Measurements from ENCODE around the gene SLAMF7.
"Not testable (repeated sequence)": the region's sequence is repeated elsewhere in the genome, so short reads cannot be mapped to it uniquely, and the experiment has no call there.

The SLAMF7 gene

DNA sequence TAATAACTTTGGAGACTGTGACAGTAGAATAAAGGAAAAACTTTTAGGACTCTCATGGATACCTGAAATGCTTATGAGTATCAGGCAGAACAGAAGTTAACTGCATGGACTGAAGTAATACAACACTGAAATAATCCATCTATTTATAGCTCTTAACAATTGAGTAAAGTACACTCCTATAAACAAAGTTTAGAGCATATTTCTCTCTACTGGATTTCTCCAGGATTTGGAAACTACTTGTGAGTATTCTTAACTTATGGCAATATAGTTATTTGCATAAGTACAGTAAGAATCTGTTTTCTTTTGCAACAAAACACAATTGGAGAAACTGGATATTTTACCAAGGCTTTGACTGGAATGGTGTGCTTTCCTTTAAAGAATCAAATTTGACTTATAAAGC, 17.6 kb upstream of the SLAMF7 start:
- DNase-seq, result no peak

DNA sequence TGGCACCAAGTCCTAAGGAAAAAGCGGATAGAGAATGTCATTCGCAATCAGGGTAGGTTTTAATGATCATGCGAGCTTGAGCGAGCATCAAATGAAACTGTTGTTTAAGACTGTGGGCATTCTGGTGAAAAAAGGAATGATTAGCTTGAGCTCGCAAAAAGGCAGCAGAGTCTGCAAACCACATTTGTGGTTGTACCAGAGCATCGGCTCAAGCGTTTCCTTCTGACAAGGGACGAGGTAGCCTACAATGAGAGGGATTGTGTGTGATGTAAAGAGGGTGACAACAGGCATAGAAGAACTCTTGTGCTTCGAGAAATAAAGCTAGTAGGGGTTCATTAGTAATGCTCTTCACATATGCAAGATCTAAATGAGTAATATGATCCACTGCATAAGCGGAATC, 16.3 kb upstream of the SLAMF7 start:
- no peak for DNase-seq

DNA sequence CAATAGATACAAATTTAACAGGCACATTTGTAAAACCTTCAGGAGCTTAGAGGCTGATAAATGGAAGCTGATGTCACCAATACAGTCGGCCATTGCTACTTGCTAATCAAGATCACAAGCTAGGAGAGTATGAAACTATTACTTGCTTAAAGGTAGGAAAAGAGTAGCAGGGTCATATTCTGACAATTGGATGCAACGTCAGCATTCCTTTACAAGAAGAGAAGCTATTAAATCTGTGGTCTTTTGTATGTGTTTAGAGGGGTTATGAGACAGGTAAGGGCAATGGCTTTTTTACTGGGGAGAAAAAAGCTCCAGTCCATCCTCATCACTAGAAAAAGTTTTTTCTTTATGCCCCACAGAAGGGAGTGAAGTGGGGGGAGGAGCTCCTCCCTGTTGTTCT, 15.7 kb upstream of the SLAMF7 start:
- DNase-seq, result no peak

DNA sequence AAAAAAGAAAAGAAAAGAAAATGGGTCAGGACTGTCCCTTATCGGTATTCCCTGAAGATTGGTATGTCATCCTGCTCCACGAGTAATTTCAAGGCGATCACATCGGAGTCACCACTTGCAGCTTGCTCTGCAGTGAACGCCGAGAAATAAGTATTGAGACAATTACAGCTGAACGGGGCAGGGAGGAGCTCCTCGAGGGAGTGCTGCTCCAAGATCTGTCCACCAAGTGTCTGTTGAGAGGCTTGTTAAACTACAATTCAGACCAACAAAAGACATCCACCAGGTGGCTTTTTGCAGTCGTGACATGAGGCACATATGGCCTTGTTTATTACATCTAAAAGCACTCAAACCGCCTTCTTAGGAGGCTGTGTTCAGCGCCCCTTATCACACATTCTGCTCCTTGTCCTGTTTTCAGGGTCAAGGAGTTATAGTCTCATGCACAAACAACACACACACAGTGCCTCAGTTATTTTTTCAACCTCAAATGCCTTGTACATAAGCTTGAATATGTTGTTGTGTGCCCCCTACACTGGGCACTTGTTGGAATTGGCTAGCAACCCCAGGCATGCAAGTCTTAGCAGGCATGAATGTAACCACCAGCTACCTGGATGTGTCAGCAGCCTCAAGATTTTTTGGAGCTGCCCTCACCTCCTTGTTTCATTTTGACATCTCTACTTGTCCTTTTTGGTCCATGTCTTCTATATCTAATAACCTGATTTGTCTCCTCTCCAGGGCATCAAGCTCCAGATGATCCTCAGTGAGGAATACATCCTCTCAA, 14.4 kb upstream of the SLAMF7 start:
- DNase-seq, result no peak

DNA sequence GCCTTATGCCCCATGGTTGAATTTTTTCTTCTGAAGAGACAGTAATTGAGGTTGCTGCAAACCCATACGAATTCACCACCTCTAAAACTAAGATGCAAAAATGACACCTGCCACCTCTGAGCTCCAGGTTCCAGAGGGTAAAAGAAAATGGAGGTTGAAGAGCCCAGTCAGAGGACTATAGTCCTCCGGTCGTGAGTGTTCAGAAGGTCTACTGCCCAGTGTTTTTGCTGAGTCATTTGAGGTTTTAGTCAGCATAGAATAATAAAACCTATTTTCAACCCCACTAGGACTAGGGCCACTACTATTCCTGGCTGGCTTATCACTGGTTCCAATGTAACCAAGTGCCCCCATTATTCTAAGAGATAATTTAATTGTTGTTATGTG, 12.9 kb upstream of the SLAMF7 start:
- DNase-seq, result no peak

DNA sequence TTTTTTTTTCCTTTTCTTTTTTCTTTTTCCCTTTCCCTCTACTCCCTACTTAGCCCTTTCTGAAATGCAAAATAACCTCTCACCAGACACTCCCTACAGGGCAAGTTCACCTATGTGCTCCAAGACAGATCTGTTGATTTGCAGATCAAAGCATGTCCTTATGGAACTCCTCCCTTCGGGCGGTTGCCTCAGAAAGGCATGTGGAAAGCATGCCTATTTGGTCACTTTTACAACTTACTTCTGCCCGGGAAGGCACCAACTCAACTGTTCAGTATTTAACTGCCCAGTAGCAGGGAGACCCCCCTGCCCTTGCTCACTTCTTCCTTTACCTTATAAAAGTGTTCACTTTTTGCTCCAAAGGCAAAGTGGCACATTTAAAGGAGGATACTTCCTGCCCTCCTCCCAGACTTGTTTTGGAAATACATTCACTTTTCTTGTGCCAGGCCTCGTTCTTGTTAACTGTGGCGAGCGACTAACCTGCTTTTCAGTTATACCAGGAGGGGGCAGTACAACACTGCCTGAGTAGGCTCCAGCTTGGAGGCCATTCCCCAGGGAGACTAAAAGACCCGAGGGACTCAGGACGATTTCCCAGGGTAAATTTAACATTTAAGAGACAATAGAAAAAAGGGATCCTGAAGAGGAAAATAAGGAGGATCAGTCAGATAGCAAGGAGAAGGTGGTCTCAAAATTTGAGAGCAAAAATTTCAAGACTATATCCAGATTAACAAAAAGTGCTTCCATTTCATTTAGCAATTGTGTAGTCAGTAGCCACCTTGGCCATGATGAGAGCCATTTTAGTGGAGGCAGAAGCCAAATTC, 12.3 kb upstream of the SLAMF7 start:
- DNase-seq, result peak; percentile 6

DNA sequence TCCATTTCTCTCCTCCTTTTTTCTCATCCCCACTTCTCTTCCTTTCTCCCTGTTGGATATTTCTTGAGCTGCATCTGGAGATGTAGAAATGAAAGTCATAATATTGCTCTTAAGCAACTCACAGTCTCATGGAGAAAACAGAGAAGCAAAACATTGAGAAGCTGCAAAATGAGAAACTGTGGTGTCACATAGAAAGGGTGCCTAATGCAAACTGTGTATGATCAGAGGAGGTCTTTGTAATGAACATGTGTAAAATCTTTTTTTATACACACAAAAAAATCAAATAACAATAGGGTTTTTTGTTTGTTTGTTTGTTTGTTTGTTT, 11.8 kb upstream of the SLAMF7 start:
- DNase-seq, result no peak

DNA sequence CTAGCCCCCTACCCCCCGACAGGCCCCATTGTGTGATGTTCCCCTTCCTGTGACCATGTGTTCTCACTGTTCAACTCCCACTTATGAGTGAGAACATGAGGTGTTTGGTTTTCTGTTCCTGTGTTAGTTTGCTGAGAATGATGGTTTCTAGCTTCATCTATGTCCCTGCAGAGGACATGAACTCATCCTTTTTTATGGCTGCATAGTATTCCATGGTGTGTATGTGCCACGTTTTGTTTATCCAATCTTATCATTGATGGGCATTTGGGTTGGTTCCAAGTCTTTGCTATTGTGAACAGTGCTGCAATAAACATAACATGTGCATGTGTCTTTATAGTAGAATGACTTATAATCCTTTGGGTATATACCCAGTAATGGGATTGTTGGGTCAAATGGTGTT, 7.5 kb upstream of the SLAMF7 start:
- not testable (repeated sequence) for DNase-seq

DNA sequence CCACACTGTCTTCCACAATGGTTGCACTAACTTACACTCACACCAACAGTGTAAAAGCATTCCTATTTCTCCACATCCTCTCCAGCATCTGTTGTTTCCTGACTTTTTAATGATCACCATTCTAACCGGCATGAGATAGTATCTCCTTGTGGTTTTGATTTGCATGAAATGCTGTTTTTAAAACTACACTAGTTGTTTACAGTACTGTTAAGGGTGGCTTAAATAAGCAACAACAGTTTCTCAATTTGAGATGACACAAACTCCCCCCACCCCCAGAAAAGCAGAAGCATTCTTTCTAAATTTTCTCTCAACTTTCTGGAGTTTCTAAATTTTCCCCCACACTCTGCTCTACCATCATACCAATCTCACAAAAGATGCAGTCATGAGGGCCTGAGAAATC, 7.1 kb upstream of the SLAMF7 start:
- DNase-seq, result no peak

DNA sequence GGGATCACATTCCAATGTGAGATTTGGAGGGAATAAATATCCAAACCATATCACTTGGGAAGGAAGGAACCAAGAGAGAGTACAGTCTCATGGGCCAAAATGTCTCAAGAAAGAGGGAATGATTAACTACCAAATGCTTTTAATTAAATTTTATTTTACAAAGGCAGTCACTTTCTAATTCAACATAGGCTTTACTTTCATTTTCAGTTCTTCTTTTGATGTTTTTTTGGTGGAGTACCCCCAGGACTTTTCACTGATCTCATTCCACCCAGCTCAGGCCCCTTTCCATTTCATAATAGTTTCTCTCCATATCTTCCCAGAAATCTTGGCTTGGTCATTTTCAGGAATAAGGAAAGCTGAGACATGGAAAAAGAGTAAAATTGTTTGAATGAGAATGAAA, 5.1 kb upstream of the SLAMF7 start:
- DNase-seq, result no peak

DNA sequence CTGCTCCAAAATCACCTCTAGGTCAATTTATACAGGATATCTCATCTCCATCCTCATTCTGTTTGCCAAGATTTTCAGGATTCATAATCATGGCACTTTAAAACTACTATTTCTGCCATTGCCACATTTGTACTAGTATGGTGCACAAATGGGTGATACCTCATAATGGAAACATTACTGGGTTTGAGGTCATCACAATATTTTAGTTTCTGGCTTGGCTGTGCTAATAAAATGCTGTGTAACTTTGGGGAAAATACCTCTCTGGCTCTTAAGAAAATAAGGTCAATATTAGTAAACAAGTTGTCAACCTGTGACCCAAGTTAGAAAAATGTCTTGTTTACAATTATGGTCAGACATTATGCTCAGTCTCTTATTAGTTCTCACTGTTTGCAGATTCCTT, 4.7 kb upstream of the SLAMF7 start:
- no peak for DNase-seq

DNA sequence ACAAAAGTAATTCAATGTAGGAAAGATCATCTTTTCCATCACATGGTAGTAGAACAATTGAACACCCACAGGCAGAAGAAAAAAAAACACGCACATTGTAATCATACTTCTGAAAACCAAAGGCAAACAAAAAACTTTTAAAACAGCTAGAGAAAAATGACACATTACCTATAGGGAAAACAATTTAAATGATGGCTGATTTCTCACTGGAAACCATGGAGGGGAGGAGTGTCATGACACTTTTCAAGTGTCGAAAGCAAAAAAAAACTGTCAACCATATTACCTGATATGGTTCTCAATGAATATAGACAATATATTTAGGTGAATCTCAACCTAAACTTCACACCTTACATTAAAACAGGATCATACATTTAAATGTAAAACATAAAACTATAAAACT, 776 bp upstream of the SLAMF7 start:
- DNase-seq, result no peak

DNA sequence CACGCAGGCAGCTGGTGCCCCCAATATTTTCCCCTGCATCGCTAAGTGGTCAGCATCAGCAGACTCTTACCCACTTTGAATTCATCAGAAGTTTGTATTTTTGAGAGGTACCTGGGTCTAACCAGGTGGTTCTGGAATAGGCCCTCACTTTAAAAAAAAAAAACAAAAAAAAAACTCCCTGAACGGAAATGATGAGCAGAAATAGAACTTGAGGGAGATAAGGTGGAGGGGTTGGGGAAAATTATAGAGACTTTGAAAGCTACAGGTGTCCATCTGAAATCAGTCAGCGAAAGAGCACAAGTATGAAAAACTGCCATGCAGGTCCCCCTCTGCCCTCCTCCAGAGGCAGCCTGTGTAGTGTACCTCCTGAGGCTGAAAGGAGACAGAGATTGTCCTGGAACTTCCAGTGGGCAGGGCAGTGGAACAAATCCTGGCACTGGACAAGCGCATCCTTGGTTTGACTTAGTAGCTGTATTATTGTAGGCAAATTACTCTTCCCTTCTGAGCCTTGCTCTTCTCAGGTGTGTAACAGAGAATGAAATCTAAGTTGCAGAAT, 1.2 kb downstream of the SLAMF7 start:
- no peak for DNase-seq

DNA sequence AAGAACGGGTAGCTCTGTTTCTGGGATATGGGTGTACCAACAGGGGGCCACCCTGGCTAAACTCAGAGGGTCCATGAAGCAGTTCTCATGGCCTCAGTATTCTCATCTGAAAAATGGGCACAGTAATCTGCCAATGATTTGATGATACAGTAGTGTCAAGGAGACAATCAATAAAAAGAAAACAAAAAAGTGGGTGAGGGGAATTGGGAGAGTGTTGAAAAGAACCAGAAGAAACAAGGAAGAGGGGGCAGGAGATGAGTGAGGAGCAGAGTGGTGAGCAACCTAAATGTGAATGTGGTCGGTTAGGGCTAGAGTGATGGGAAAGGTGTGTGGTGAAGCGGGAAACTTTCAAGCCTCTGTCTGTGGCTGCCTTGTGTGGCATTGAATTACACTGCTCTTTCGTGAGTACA, 2.0 kb downstream of the SLAMF7 start:
- no peak for DNase-seq

DNA sequence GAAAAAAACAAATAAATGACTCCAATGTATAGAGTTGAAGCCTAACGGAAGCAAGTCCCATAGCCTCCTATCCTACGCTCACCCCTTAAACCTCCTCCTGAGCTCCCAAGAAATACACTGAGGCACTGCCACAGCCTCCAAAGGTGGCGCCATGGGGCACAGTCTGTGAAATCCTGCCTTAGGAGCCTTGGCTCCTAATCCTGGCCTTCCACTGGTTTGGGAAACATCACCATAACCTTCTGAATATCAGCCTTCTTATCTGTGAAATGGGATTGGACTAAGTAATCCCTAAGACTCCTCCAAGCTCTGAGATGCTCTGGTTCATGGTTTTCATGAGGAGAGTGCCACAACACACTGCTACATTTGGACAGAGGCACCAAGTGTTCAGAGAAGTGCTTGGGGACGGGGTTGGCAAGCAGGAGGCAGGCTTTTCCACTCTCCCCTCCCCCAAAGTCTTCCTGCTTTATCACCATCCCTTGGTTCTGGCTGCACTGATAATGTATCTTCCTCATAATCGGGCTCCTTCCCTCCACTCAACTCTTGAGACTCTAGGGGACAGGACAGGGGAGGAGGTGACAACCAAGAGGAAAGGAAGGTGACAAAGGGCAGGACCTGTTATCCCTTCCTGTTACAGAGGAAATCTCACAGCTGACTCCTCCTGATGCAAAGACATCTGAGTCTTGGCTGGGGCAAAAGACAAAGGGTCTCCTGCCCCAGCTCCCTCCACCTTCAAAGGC, 2.7 kb downstream of the SLAMF7 start:
- DNase-seq, result no peak

DNA sequence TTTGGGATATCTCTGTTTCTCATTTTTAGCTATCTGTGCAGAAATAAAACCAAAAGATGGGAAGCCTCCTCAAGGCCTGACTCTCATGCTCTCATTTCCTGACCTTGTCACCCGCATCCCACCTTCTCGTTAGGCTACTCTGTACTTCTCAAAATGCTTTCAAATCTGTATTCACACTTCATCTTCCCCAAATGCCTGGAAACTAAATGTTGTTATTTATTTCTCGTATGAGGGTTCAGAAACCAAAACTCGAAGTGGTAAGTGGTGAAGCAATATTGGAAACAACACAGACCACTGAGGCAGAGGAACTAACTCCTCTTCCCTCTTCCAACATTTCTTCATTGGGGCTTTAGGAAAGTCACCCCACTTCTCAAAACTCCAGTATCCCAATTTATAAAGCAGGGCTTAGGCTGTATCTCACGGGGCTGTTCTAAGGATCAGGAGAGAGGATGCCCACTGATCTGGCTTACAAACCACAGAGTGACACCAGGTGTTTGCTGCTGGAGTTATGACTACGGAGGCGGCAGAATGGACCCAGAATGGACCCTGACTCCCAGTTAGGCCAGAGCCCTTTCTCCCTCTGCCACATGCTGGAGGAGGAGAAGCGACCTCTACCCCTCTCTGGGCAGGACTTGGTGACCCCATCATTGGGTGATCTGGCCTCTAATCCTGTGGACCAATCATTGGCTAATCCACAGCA, 3.5 kb downstream of the SLAMF7 start:
- DNase-seq, result no peak

DNA sequence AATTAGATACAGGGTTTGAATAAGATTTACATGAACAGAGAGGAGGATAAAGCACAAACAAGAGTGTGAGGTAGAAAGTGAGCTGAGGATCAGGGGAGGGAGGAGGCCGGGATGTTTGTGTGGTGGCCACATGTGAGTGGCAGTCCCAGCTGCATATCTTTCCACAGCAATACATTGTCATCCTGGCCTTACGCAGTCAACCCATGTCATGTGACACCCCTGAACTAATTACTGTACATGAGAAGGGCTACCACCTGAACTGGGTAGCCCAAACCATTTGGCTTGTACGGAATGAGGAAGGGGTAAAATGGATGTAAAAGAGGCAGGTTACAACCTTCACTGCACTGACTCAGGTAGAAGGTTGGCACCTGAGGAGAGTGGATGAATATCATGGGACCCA, 4.2 kb downstream of the SLAMF7 start:
- no peak for DNase-seq

DNA sequence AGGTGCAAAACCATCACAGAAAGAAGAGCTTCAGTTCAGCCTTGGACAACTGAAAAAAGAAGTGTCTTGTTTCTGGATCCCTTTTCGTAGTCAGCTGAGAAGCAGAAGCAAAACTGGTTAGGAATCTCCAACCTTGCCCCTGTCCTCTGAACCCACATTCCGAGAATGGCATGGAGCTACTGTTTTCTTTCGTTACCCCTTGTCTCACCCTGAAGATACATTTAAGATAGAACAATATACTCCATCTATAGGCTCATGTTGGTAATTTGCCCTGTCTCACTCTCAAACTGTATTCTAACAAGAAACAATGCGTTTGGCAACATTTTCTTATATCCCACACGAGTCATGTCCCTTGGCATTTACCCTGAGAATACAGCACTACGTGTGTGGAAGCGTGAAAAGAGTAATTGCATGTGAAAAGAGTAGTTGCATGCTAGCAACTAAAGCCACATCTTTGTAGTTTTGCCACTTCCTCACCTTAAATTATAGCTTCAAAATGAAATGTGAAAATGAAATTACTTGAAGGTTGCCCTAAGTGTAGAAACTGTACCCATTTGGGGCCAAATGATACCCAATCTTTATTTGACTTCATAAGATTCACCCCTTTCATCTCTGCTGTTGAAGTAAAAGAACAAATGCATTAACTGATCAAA, 5.3 kb downstream of the SLAMF7 start:
- no peak for DNase-seq

DNA sequence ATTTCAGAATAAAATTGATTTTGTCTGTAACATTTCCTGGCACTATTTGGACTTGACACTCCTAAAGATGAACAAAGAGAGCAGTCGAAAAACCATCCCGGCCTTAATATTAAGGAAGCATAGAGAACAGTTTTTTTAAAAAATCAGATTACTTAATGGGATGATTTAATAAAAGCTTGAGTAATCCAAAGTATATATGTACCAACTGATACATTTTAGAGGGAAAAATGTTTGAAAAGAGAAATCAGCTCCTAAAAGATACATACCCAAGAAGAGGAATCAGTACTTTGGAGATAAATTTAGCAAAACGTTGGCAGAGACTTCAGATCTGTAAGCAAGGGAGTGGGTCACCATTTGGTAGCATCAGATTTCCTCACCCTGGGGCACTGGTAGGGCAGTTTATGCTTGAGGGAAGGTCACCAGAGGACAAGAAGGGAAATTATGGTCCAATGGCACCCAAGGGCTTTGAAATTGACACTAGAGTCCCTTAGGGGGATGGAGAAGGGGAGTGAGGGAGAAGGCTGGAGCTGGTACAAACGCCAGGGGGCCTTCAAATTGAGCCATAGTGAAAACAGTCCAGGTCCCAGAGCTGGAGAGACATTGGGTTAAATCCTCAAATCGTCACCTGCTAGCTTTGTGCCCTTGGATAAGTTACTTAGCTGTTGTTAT, 5.9 kb downstream of the SLAMF7 start:
- no peak for DNase-seq

DNA sequence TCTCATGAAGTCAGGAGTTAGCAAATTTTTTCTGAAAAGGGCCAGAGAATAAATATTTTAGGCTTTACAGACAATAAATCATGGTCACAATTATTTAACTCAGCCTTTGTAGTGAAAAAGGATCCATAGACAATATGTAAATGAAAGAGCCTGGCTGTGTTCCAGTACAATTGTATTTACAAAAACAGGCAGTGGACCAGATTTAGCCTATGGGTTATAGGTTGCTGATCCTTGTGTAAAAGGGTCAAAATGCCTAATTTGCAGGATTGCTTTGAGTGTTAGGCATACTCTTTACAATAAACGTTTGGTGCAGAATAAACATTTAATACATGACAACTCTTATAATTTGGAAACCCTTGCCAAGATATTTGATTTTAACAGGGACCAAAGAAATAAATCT, 6.5 kb downstream of the SLAMF7 start:
- no peak for DNase-seq

DNA sequence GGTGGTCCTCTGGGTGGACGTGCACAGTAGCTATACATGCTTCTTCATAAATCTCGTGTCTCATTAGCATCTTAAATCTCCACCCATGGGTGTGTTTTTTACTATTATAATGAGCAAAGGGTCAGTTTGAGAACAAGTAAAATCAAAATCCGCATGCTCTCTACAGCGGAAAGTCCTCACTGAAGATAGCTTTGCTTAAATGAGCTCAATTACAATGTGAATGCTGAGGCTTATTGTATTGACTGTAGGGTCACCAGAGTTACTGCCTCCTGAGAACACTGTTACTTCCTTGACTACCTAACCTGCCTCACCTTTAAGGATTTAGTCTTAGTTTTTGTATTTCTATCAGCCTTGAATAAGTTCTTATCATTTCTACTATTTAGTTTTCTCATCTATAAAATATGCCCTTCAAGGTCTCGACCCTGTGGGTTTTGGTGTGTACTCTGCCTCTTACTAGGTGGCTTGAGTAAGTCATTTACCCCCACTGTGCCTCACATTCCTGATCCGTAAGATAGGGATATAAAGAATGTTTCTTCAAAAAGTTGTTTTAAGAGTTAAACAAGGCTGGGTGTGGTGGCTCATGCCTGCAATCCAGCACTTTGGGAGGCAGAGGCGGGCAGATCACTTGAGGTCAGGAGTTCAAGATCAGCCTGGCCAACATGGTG, 7.9 kb downstream of the SLAMF7 start:
- DNase-seq, result no peak

Data from NCI-H524 treated with DMSO at 0.1 percent for 48 hours (cell line).